Stimulated activated CD4-positive, alpha-beta T cell treated with anti-CD3 and anti-CD28 coated beads, Interleukin-1b, Interleukin-23, amount 100 ng/mL, for 4 hours (primary cell): ENCODE measurements around the gene KRT2.
"Not testable (repeated sequence)": the region's sequence is repeated elsewhere in the genome, so short reads cannot be mapped to it uniquely, and the experiment has no call there.

Source experiments
- DNase-seq, 2 donors: peaks; one replicate each; pipeline ENCODE4 v3.0.0-alpha.2; 2020; ENCODE audit warnings: low read depth in 2 of 2

KRT2 gene

DNA sequence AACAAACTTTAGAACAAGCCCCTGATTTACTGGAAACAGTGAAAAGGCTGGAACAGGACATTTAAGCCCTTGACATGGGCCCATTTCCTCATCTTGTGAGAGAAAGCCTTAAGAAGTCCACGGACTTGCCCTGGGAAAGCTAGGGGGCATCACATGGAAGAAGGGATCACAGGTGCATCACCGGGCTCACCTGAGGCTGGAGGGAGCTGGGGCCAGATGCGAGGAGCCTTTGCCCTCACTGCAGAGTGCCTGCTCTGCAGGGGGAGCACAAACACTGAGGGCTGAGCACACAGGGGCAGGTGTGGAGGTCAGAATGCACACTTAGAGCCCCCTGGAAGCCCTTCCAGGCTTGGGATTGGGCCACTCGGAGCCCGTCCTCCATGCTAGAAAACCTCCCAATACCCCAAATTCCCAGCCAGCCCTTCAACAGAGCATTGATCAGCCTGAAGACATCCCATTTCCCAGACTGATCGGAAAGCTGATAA, 33.4 kb upstream of the KRT2 start:
- DNase-seq = no peak

DNA sequence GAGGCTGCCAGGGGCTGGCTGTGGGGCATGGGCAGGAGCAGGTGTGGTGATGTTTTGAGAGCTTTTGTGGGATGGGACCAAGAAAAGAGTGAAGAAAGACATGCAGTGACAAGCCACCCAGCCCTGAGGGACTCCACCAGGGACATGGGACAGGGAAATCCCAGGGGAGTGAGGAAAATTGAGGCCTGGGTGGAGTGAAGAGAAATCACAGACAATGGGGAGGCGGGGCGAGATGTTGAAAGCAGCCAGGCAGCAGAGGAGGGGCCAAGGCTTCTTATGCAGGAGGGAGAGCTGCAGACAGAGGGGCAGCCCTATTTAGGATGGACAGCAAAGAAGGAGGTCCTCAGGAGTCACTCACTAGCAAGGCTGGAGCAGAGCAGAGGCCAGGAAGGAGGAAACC, 32.4 kb upstream of the KRT2 start:
- no peak for DNase-seq

DNA sequence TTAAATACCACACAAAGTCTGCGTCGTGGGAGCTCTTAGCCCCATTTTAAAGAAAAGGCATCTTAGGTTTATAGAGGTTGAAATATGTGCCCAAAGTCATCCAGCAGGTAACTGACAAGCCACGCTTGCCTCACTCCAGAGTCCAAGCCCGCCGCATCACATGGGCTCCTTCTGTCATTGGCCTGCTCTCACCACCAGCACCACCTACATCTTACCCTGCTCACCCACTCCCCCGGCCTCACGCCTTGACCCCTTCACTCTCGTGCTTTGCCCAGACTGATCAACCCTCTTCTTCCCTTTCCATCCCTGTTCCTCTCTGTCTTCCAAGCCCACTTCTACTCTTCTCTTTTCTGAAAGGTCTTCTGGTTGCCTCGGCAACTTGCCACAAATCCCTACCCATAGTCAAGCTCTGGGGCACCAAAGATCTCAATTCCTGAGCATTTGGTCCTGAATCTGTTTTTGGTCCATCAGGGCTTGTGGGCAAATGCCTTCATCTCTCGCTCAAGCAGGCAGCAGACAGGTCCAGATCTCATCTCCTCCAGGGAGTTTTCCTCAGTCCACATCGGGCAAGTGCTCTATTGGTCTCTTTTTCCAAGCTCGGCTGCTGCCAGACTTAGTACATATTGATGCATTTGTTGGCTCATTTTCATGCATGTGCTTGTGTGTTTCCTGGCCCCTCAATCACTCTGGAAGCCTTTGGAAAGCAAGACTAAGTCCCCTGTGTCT, 31.7 kb upstream of the KRT2 start:
- no peak for DNase-seq

DNA sequence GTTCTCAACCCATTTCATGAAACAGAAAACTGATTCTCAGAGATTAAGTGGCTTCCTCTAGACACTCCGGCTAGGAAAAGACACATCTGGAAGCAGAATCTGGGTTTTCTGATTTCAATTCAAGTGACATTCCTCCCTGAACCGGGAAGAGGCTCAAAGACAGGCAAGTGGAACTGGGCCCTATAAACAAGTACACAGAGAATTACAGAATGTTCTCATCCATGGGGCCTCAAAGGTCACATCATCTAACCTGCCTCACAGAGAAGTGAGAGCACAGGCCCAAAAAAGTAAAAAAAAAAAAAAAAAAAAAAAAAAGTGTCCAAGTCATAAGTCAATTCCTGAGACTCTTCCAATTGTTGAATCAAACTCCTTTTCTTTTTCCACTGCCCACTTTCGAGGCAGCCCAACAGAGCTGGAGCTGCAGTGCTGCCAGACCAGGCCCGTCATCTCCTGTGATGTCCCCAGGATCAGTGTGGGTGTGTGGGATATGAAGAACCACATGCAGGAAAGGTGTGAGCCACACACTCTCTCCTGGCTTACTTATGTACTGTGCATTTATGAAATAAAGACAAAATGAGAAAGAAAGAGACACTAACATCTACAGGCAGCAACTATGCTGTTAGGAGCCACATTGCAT, 31.0 kb upstream of the KRT2 start:
- no peak for DNase-seq

- no peak for DNase-seq
These were observed 30.3 kb upstream of the KRT2 start for GRCh38 chr12:52682381-52682660.

DNA sequence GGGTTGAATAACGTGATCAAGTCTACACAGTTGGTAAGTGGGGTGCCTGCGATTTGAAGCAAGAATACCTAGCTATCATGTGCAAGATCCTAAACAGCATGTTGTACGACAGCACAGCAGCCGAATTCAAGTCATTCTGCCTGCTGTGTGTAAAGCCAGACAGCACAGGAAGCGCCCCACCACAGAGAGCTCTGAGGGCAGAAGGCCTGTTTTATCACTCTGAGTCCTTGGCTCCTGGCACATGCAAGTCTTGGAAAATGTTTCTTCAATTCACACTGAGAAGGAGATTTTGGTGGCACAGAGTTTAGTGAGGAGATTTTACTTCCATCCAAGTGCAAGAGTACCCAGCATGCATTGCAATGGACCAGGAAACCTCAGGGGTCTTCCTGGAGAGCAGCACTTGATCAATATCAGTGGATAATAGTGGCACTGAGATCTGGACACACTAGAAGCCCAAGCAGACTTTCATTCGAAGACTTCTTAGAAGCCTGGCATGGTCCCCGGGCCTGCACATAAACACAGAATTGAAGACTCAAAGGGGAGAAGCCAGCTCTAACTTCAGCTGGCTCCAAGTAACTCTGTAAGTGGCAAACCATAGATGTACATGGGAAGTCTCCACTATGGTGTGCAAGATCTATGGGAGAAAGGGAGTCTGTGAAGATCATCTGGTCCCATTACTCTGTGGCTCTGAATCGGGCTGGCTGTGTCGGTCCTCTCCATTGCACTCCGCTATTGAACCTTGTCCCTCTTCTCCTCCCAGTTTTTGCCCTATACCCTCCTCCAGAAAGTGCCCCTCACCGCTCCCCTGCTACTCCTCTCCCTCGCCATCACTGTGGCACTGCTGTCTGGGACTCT, 29.7 kb upstream of the KRT2 start:
- no peak for DNase-seq

DNA sequence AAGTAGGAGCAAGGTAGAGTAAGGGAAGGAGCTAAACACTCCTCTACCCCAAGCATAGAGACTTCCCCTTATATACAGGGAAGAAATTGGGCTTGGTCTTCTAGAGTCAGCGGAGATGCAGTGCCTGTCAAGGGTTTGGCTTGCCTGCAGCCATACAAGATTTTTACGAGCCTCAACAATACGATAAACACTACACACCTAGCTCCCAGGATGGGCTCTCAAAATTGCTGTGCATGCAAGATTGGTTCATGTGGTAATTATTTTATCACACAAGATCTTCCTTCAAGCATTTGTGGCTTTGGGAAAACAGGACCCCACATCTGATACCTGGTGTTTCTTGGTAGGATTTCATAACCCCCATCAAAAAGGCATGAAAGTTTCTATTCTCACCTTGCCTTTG, 28.4 kb upstream of the KRT2 start, which contains the start of gene KRT1:
Gene KRT1 (minus strand): TSS at position 45 of the 400 bp plus-strand sequence. CDS start 59 bp downstream, outside the sequence.
- DNase-seq = no peak

DNA sequence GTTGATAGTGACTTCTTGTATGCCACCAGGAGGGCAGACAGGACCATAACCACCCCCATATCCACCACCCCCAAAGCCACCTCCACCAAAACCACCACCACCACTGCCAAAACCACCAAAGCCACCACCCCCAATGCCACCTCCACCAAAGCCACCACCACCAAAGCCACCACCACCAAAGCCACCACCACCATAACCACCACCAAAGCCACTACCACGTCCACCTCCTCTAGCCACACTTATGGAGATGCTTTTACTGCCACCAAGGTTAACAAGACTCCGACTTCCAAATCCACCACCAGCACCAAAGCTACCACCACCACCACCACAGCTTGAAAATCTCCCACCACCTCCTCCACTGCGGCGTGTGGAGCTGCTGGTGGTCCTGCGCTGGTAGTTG, 27.9 kb upstream of the KRT2 start:
- no peak for DNase-seq

DNA sequence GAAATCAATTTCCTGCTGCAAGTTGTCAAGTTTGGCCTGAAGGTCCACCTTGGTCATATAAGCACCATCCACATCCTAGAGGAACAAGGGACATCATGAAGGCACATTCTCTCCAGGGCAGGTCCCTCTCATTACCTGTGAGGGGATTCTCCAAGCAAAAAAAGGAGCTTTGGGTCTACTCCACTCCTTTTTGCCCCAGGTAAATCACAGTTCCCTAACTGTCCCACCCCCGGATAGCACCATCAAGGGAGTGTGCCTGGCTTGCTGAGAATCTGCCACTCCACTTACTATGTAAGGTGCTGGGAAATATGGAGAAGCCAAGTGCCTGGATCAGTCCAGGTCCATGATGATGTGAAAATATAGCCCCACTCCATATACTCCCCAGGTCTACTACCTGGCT, 25.7 kb upstream of the KRT2 start:
- no peak for DNase-seq

DNA sequence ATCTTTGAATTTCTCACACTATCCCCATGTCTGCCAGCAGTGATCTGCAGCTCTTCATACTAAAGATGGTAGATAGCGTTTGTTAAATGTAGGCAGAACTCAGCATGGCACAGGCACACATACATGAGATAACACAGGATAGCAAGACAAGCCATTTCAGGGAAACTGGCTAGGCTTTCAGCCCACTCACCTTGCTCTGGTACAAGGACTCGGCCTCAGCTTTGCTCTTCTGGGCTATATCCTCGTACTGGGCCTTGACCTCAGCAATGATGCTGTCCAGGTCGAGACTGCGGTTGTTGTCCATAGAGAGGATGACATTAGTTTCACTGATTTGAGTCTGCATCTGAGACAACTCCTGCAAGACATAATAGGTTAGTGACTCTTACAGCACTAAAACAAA, 25.1 kb upstream of the KRT2 start:
- no peak for DNase-seq

DNA sequence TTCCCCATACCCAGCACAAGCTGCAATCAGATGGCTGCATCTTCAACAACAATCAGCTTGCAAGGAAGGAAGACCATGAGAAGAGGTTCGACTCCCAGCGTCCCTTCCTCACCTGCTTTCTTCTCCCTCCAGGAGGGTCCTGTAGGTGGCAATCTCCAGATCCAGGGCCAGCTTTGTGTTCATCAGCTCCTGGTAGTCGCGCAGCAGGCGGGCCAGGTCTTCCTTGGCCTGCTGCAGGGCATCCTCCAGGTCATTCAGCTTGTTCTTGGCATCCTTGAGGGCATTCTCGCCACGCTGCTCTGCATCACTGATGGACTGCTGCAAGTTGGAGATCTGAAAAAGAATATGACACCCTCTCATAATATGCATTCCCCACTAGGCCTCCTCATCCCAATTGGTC, 24.2 kb upstream of the KRT2 start:
- no peak for DNase-seq

DNA sequence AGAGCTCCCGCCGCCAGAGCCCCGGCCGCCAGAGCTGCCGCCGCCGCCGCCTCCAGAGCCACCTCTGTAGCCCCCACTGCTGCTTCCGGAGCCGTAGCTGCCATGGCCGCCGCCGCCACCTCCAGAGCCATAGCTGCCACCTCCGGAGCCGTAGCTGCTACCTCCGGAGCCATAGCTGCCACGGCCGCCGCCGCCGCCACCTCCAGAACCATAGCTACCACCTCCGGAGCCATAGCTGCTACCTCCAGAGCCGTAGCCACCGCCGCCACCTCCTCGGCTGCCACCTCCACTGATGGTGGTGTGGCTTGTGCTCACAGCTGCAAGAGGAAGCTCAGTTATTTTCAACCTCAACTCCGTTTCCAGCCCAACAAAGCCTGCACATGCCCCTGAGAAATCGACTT, 23.3 kb upstream of the KRT2 start:
- DNase-seq = no peak

DNA sequence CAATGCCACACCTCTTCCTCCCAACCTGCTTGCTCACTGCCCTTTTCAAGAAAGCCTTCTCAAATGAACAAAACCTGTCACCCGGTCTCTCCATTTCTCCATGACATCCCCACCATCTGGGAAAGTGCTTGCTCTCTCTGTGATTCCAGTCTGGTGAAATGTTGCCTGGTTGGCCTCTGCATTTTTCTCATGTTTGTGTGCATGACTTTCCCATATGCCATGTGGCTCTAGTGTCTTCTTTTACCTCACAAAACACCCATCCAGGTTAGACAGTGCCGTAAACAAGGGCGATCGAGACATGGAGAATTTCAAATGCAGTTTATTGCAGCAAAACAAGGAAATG, 22.4 kb upstream of the KRT2 start:
- no peak for DNase-seq

- no peak for DNase-seq
These were observed 21.9 kb upstream of the KRT2 start for GRCh38 chr12:52673713-52674432.

DNA sequence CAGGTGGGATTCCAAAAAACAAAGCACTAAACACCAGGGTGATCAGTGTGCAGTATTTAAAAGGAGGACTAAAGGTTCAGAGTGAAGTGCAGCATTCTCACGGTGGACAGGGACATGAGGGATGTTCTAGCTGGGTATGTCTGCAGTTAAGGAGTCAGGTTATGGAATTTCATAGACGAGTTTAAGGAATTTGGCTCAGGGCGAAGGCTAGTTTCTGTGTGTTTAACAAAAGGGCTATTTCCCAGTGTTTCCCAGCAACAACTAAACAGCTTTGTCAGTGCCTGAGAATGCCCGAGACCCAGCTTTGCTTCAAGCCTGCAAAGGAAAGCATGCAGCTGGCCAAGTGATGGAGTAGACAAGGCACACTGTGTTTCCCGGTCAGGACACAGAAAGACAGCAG, 21.2 kb upstream of the KRT2 start:
- no peak for DNase-seq

GRCh38 chr12:52672321-52672933, 20.4 kb upstream of the KRT2 start:
- DNase-seq = no peak

GRCh38 chr12:52670961-52671360, 18.9 kb upstream of the KRT2 start:
- DNase-seq = no peak

GRCh38 chr12:52670506-52670905, 18.5 kb upstream of the KRT2 start:
- no peak for DNase-seq

DNA sequence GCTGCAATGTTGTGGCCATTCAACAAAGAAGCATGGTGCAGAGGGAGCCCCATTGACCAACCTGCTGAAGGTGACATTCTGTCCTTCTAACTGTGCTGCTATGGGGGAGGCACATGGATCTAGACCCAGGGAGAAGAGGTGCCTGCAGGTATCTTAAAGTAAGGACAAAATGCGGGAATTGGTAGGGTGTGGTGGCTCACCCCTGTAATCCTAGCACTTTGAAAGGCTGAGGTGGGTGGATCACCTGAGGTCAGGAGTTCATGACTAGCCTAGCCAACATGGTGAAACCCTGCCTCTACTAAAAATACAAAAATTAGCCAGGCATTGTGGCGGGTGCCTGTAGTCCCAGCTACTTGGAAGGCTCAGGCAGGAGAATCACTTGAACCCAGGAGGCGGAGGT, 17.9 kb upstream of the KRT2 start:
- not testable (repeated sequence) for DNase-seq

- DNase-seq = no peak
These were observed 17.4 kb upstream of the KRT2 start for GRCh38 chr12:52669426-52669825.

DNA sequence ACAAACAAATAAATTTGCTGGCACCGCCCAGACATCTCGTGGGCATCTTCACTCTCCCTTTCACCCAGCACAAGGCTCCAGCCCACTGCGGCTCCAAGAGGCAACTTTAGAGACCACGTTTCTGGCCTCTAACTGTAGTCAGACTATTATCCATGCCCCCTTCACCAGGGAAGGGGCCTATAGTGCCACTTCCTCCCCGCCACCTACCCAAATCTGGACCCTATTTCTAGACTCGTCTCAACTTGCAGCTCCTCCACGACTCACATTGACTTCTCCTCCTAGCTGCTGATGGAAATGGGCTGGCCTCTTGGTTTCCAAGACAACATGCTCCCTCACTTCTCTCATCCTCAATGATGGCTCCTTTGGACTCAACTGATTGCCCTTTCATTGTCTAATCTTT, 15.9 kb upstream of the KRT2 start:
- no peak for DNase-seq

DNA sequence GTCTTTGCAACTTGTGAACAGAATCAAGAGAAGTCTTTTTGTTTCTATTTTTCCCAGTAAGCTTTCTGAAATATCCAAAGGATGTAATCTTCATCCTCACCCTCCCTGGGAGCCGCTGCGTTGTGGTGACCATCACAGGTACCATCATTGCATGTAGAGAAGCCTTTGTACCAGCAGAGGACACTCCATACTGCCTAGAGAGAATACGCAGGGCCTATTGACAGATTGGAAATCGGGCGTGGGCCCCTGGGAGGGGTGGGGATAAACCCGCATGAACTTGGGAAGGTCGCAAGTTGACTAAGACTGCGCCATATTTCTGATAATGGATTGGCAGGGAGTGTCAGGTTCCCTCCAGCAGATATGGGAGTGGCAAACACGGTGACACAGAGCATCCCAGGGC, 15.5 kb upstream of the KRT2 start:
- no peak for DNase-seq
